GM21619 (cell line): Measurements from ENCODE around the gene C7orf33.

Experiments
- ATAC-seq: cut with Tn5 transposase; IDR thresholded peaks from one replicate; pipeline ENCODE4 v1.9.1; 2021; ENCODE audit not compliant: unreplicated experiment

C7orf33 gene

DNA sequence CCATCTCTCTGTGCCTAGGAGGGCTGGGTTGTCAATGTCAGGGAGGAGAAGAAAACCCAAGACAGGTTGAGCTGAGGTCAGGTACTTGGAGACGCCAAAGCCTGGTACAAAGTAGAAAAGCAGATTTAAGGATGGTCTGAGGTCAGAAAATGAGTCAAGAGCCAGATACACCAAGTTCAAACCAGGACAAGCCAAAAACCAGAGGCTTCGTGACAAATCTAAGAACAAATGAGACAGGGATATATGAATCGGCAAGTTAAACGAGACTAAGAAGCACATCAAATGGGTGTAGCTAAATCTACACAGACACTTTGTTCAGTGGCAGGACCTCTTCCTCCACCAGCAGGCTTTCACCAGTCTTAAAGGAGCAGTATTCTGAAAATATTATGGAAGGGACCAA is 34.2 kb downstream of the C7orf33 start:
- no peak for ATAC-seq

DNA sequence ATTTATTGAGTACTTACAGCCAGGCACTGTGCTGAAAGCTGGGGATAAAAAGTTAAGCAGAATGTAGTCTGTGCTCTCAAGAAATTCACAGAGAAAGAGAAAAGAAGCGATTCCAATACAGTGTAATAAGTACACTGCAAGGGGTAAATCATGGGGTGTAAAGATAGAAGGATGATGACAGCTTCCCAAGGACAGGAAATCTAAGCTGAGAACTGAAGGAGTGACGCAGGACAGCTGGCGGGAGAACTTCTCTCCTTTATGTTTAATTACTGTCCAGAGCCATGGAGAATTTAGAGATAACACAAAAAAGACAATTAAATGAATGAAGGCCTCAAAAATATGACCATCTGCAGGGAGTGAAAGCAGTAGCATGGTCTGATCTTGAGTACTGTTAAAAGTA is 34.8 kb downstream of the C7orf33 start:
- ATAC-seq, result no peak

DNA sequence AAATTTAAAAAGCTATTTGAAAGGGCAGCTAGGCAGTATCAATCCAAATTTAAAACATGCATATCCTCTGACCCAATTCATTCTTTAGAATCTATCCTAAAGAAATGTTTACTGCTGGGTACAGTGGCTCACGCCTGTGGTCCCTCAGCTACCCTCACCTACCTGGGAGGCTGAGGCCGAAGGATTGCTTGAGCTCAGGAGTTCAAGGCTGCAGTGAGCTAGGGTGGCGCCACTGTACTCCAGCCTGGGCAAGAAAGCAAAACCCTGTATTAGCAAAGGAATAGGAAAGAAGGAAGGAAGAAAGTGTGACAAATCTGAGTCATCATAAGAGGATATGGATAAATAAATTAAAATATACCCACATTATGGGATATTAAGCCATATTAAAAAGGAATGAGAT is 36.3 kb downstream of the C7orf33 start:
- no peak for ATAC-seq

DNA sequence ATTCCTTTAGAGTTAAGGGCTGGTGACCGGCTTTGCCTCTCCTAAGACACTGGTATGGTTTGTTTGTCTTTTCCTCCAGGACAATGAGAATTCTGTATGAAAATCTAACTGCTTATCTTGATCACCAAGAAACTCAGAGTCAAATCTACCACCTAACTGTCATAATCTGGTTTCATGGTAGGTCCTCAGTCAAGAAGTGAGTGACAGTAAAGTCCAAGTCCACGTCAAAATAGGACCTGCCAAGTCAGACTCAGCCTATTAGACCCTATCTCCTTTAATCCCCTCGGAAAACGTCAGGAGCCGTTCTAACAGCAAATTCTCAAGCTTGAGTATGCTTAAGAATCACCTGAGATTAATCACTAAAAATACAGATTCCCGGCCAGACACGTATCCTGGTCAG is 37.4 kb downstream of the C7orf33 start:
- no peak for ATAC-seq

DNA sequence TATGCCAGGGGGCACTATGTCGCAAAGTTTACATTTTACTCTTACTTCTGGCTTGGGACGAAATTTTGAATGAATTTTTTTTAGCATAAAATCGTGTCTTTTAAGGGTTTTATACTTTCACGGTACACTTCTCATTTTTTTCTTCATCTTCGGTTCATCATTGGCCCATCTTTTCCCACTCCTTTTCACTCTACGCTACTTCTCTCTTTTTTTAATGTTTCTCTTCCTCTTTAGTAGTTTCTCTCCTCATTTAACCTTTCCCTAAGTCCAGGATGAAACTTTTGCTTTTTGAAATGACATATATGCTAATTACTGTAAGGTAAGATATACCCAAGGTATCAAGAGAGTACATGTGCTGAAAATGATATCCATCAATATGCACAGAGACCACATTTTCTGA is 39.5 kb downstream of the C7orf33 start:
- ATAC-seq, result no peak

DNA sequence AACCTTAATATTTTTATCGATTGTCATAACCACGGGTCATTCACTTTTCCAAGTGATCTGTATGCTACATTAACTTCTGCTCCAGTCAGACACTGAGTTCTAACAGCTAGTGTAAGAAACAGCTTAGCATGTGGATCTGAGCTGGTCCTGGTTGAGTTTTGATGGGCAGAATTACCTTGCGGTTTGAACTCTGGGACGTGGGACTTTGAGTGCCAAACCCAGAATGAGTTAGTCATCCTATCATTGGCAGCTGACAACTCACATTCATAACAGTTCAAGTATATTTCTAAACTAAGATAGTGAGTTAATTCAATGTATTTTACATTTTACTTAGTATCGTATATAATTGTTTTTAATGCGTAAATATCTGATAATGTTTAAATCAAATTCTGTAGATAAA is 43.2 kb downstream of the C7orf33 start:
- no peak for ATAC-seq

DNA sequence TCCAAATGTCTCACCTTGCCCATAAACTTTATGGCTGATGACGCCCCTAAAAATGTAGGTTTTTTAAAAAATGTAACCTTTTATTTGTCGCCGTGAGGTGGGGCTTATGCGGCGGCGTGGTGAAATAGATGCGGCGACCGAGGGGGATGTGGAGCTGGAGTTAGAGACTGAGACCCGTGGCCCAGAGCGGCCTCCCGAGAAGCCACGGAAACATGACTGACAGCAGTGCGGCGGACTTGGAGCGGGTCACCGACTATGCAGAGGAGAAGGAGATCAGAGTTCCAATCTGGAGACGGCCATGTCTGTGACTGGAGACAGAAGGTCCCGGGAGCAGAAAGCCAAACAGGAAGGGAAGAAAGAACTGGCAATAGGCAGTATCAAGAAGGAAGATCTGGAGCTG is 46.5 kb downstream of the C7orf33 start:
- no peak for ATAC-seq

DNA sequence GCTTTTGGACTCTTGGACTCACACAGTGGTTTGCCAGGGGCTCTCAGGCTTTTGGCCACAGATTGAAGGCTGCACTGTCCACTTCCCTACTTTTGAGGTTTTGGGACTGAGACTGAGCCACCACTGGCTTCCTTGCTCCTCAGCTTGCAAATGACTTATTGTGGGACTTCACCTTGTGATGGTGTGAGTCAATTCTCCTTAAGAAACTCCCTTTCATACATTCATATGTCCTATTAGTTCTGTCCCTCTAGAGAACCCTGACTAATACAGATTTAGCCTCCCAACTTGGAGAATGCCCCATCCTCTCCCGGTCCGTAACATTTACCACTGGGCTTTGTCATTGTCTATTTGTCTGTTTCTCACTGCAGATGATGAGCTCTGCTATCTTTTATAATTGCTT is 55.3 kb downstream of the C7orf33 start:
- ATAC-seq, result no peak

DNA sequence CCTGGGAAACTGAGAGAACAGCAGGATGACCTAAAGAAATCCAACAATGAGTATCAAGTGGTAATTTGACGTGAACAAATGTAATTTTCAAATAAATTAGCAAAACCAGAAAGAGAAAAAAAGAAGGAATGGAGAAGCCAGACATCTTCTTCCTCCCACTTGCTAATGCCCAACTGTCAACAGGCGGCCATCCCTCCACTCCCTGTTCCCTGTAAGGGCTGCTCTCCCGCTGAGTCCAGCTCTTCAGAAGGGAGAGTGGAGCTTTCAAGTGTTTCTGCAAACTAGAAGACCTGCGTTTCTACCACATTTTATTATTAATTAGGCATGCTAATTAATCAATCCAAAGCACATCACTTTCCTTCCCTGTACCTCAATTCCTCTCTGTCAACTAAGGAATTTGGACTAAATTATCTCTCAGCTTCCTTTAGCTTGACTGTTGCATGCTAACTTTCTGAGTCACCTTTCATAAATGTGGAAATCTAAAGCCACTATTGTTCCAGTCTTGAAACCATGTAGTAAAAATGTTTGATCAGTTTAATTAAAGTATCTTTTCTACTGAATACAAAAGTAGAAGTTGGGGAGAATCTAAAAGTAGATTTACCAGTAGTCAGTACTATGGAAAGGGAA is 59.8 kb downstream of the C7orf33 start:
- ATAC-seq, result no peak

DNA sequence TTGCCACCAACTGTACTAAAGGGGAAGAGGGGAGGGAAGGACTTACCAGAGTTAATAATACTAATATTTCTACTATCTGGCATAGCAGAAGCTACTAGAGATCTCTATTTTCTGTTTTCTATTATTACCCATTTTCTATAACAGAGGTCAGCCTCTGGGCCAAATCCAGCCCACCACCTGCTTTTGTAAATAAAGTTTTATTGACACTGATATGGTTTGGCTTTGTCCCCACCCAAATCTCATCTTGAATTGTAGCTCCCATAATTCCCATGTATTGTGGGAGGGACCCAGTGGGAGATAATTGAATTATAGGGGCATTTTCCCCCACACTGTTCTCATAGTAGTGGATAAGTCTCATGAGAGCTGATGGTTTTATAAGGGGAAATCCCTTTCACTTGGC is 62.2 kb downstream of the C7orf33 start:
- no peak for ATAC-seq

DNA sequence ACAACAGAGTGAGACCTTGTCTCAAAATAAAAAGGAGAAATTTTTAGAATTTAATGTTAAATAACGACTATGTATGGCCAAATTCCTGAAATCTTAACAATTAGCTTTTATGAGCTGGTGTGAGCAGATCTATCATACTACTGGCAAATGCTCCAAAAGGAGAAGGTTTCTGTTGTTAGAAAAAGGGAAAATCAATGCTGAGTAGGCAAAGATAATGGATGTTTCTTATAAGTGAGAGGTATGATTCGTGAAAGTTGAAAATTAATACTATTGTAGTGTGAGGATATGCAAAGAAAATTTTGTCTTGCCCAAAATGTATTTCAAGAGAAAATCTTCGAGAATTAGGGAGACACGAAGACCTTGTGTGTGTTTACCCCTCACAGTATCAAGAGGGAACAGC is 67.4 kb downstream of the C7orf33 start:
- no peak for ATAC-seq

DNA sequence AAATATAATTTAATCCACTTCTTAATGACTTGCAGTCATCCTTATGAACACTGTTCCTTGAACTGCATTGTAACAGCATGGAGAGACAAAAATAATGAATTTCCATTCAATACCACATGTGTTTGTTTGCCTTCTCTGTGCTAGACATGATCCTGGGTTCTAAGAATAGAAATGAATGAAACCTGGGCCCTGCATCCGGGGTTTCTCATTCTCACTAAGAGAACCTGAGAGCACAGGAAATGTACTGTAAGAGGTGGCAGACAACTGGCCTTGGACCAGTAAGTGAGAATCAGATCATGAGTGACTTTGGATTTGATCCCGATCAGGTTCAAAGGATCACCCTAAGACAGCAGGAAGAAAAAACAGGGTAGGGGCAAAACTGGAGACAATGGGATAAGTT is 70.9 kb downstream of the C7orf33 start:
- no peak for ATAC-seq

DNA sequence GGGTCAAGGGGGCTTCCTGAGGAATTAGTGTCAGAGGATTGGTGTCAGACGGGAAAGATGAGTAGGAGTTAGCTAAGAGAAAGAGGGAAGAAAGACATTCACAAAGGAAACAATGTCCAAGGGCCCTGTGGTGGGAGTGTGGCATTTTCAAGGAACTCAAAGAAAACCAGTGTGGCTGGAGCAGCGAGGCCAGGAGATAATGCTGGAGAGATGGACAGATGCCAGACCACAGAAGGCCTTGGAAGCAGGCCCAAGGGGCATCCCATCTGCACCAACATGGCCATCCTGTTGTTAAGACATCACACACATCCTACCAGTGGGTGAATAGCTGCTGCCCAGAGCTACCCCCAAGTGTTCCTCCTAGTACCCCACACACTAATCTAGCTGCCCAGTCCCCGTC is 72.1 kb downstream of the C7orf33 start:
- no peak for ATAC-seq

DNA sequence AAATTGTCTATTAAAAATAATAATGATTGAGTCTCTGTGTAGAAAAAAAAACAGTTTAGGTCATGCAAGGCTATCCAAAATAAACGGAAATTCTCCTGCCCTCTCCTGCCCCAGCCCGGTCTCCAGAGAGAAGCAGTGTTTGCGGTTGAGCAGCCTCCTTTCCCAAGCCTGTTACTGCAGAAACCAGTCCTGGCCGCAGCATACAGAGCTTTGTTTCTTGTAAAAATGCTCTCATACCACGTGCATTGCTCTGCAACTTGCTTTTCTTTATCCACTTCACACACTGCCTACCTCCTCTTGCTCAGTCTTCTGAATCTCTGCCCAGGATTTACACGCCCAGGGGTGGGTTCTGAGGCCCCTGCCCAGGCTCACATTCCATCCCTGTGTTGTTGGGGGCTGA is 73.8 kb downstream of the C7orf33 start:
- ATAC-seq, result no peak

DNA sequence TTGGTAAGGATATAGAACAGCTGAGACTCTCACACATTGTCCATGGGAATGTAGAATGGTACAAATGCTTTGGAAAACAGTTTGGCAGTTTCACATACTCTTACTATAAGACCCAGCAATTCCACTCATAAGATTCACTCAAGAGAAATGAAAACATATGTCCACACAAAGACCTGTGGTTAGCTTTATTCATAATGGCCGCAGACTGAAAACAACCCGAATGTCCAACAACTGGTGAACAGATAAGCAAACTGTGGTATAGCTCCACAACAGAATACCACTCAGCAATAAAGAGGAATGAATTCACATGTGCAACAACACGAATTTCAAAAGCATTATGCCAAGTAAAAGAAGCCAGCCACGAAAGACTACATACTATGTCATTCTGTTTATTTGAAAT is 74.7 kb downstream of the C7orf33 start:
- ATAC-seq, result no peak
